A549 (cell line): ENCODE data around the gene DIS3L2. TPM values are rescaled to one million over a fixed set of nuclear protein-coding genes. Genes with fewer than 3 reads are reported as not detected.

Experiments used
- ATOH8 ChIP-seq: fragments of 250-450 bp; sonication (Bioruptor Pico); IDR thresholded peaks from 2 replicates; pipeline ENCODE4 v1.5.0; 2020; ENCODE audit warnings: low read depth, mild to moderate bottlenecking, moderate library complexity
- BCL3 ChIP-seq: fragments of >200 bp; sonication (Bioruptor Twin); formaldehyde crosslinking; IDR thresholded peaks from 3 replicates; pipeline ENCODE4 v1.6.1; 2016
- BHLHE40 ChIP-seq: IDR thresholded peaks from 2 replicates; pipeline ENCODE4 v1.6.1; 2012; ENCODE audit warnings: low read depth, low read length, inconsistent platforms
- CBX2 ChIP-seq: fragments of 200-600 bp; sonication (generic); IDR thresholded peaks from 2 replicates; pipeline ENCODE4 v1.6.1; 2016; ENCODE audit warnings: low read depth, mild to moderate bottlenecking, borderline replicate concordance
- CEBPB ChIP-seq, 2 experiments: fragments of >200 bp in 1 of 2; sonication (Bioruptor Twin) in 1 of 2; formaldehyde crosslinking in 1 of 2; IDR thresholded peaks; 2 replicates each; pipeline ENCODE4 v1.6.1; 2012 to 2016
- CHD4 ChIP-seq: fragments of 200-600 bp; sonication (generic); IDR thresholded peaks from 2 replicates; pipeline ENCODE4 v1.6.1; 2016; ENCODE audit warnings: antibody characterized with exemption, mild to moderate bottlenecking, borderline replicate concordance
- E2F6 ChIP-seq: IDR thresholded peaks from 2 replicates; pipeline ENCODE4 v1.6.1; 2012; ENCODE audit warnings: low read depth, borderline replicate concordance
- EHMT2 ChIP-seq: fragments of 200-600 bp; sonication (generic); IDR thresholded peaks from 2 replicates; pipeline ENCODE4 v1.6.1; 2016; ENCODE audit warnings: antibody characterized with exemption, low read depth, mild to moderate bottlenecking, moderate library complexity
- ESRRA ChIP-seq: fragments of 150-350 bp; IDR thresholded peaks from 2 replicates; pipeline ENCODE4 v1.6.1; 2014; ENCODE audit warnings: mild to moderate bottlenecking, low read length, borderline replicate concordance
- FOSB ChIP-seq: fragments of 250-450 bp; sonication (Bioruptor Pico); IDR thresholded peaks from 2 replicates; pipeline ENCODE4 v1.5.0; 2020; ENCODE audit warnings: mild to moderate bottlenecking, moderate library complexity
- HDAC2 ChIP-seq: fragments of 200-600 bp; sonication (generic); IDR thresholded peaks from 2 replicates; pipeline ENCODE4 v1.6.1; 2016
- HEYL ChIP-seq: fragments of 250-450 bp; sonication (Bioruptor Pico); IDR thresholded peaks from 2 replicates; pipeline ENCODE4 v1.8.0; 2021; ENCODE audit warnings: mild to moderate bottlenecking, moderate library complexity
- HOXB5 ChIP-seq: fragments of 250-450 bp; sonication (Bioruptor Pico); IDR thresholded peaks from 2 replicates; pipeline ENCODE4 v1.5.0; 2020; ENCODE audit warnings: mild to moderate bottlenecking, moderate library complexity
- JUNB ChIP-seq: fragments of >200 bp; sonication (Bioruptor Twin); formaldehyde crosslinking; IDR thresholded peaks from 2 replicates; pipeline ENCODE4 v1.6.1; 2016
- KDM1A ChIP-seq: fragments of 200-600 bp; sonication (generic); IDR thresholded peaks from 2 replicates; pipeline ENCODE4 v1.6.1; 2016; ENCODE audit warnings: low read depth, mild to moderate bottlenecking
- KDM5A ChIP-seq: fragments of 200-600 bp; sonication (generic); IDR thresholded peaks from 2 replicates; pipeline ENCODE4 v1.6.1; 2016; ENCODE audit warnings: antibody characterized with exemption, mild to moderate bottlenecking
- MAX ChIP-seq: IDR thresholded peaks from 2 replicates; pipeline ENCODE4 v1.6.1; 2012
- NFE2L2 ChIP-seq: fragments of 150-350 bp; conservative IDR thresholded peaks from 2 replicates; pipeline ENCODE4 v1.6.1; 2014; ENCODE audit warnings: low read length
- NPAS2 ChIP-seq: fragments of 250-450 bp; sonication (Bioruptor Pico); IDR thresholded peaks from 2 replicates; pipeline ENCODE4 v1.8.0; 2022; ENCODE audit warnings: mild to moderate bottlenecking, moderate library complexity, borderline replicate concordance
- RNF2 ChIP-seq: fragments of 200-600 bp; sonication (generic); IDR thresholded peaks from 2 replicates; pipeline ENCODE4 v1.6.1; 2016; ENCODE audit warnings: low read depth, mild to moderate bottlenecking, antibody characterized with exemption, moderate library complexity, borderline replicate concordance
- SMC3 ChIP-seq: fragments of >200 bp; sonication (Bioruptor Twin); formaldehyde crosslinking; IDR thresholded peaks from 3 replicates; pipeline ENCODE4 v1.6.1; 2018; ENCODE audit warnings: inconsistent platforms
- SREBF2 ChIP-seq: fragments of 450-650 bp; IDR thresholded peaks from 2 replicates; pipeline ENCODE4 v1.6.1; 2014; ENCODE audit warnings: mild to moderate bottlenecking, moderate library complexity
- TFCP2L1 ChIP-seq: fragments of 250-450 bp; sonication (Bioruptor Pico); IDR thresholded peaks from 2 replicates; pipeline ENCODE4 v1.5.0; 2021; ENCODE audit warnings: mild to moderate bottlenecking
- TP53 ChIP-seq: fragments of 250-450 bp; sonication (Bioruptor Pico); IDR thresholded peaks from 2 replicates; pipeline ENCODE4 v1.5.0; 2021; ENCODE audit warnings: mild to moderate bottlenecking, moderate library complexity
- ZSCAN20 ChIP-seq: fragments of 250-450 bp; sonication (Bioruptor Pico); IDR thresholded peaks from 2 replicates; pipeline ENCODE4 v1.8.0; 2022; ENCODE audit warnings: mild to moderate bottlenecking, moderate library complexity
- polyA plus RNA-seq, 4 experiments: library from polyadenylated mRNA; depleted of rRNA in 3 of 4; stranded (reverse); fragments of >200 nt; fragmentation: RNase III in 1 of 4; extraction: RNeasy Plus Mini Kit Qiagen cat#74134 plus additional on column Dnase treatment in 1 of 4; gene quantifications; 2 replicates in 3 of 4; 3 replicates in 1 of 4; pipeline ENCODE4 v1.2.3, GENCODE V29; 2011 to 2017
- TF ChIP-seq, protein P1 (sequence below): fragments of >200 bp; sonication (Bioruptor Twin); formaldehyde crosslinking; IDR thresholded peaks from 3 replicates; pipeline ENCODE4 v1.5.1; 2016

DIS3L2 gene
- polyA plus RNA-seq, 2 of the 4 experiments (the other 2 are of a cell fraction), result 14.9 to 15.4 TPM

GRCh38 chr2:231961349-231962166 is at the start of gene DIS3L2 (continued):
- TF ChIP-seq HEYL (no peak), ATOH8 (CRISPR knock-in tag) (no peak), BHLHE40 (no peak), MAX (peak; percentile 92), NFE2L2 (no peak), JUNB (no peak), SMC3 (no peak), SREBF2 (no peak), KDM5A (peak; percentile 70; the same call in 1 of the 2 replicates), TFCP2L1 (CRISPR knock-in tag) (no peak), TP53 (CRISPR knock-in tag) (no peak), FOSB (CRISPR knock-in tag) (no peak), EHMT2 (no peak), CHD4 (no peak), NPAS2 (no peak), KDM1A (no peak), E2F6 (peak; percentile 68; the same call in 1 of the 2 replicates), ZSCAN20 (CRISPR knock-in tag) (no peak), CBX2 (no peak), HDAC2 (no peak), BCL3 (peak; percentile 86; the same call in 1 of the 3 replicates), ESRRA (no peak), RNF2 (no peak), HOXB5 (CRISPR knock-in tag) (no peak; the same call in 1 of the 2 replicates), CEBPB (IDR thresholded peaks at IDR 0.05) (no peak)
- TF ChIP-seq, protein P1, sequence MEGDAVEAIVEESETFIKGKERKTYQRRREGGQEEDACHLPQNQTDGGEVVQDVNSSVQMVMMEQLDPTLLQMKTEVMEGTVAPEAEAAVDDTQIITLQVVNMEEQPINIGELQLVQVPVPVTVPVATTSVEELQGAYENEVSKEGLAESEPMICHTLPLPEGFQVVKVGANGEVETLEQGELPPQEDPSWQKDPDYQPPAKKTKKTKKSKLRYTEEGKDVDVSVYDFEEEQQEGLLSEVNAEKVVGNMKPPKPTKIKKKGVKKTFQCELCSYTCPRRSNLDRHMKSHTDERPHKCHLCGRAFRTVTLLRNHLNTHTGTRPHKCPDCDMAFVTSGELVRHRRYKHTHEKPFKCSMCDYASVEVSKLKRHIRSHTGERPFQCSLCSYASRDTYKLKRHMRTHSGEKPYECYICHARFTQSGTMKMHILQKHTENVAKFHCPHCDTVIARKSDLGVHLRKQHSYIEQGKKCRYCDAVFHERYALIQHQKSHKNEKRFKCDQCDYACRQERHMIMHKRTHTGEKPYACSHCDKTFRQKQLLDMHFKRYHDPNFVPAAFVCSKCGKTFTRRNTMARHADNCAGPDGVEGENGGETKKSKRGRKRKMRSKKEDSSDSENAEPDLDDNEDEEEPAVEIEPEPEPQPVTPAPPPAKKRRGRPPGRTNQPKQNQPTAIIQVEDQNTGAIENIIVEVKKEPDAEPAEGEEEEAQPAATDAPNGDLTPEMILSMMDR, result no peak
